ENCODE results near the gene KRTAP12-3.

KRTAP12-3 gene

GRCh38 chr21:44664691-44665090, 7.0 kb downstream of the KRTAP12-3 start:
- TF ChIP-seq CREB1 (IDR thresholded peaks at IDR 0.05; ENCODE audit: low read depth): no peak
- no peak for TF ChIP-seq TCF12 (IDR thresholded peaks at IDR 0.05; ENCODE audit: low read depth)
- no peak for TF ChIP-seq USF1 (IDR thresholded peaks at IDR 0.05)
- TF ChIP-seq EGR1 (IDR thresholded peaks at IDR 0.05): no peak
- no peak for TF ChIP-seq FOXM1 (IDR thresholded peaks at IDR 0.05; ENCODE audit: borderline replicate concordance, low read depth)
- TF ChIP-seq TEAD4 (IDR thresholded peaks at IDR 0.05): no peak
- no peak for TF ChIP-seq CEBPB (IDR thresholded peaks at IDR 0.05)
- no peak for TF ChIP-seq RAD21 (IDR thresholded peaks at IDR 0.05; ENCODE audit: low read depth)
- no peak for TF ChIP-seq EP300 (IDR thresholded peaks at IDR 0.05; ENCODE audit: borderline replicate concordance)
- no peak for TF ChIP-seq ZBTB7A (IDR thresholded peaks at IDR 0.05; ENCODE audit: low read depth)
- no peak for TF ChIP-seq TAF1 (IDR thresholded peaks at IDR 0.05; ENCODE audit: low read depth)

- TF ChIP-seq NFIC (IDR thresholded peaks at IDR 0.05): no peak
- no peak for TF ChIP-seq CREB1 (IDR thresholded peaks at IDR 0.05; ENCODE audit: low read depth)
- TF ChIP-seq ZBTB7A (IDR thresholded peaks at IDR 0.05; ENCODE audit: low read depth): no peak
- TF ChIP-seq YY1 (IDR thresholded peaks at IDR 0.05; ENCODE audit: low read depth): no peak
- TF ChIP-seq TAF1 (IDR thresholded peaks at IDR 0.05; ENCODE audit: low read depth): no peak
Measured at GRCh38 chr21:44666401-44667320, 8.9 kb downstream of the KRTAP12-3 start, which contains the start of gene KRTAP12-2. Gene KRTAP12-2, minus strand, starts transcription at chr21:44666927. Its CDS starts 41 bp downstream, at chr21:44666886.

- TF ChIP-seq NFIC (IDR thresholded peaks at IDR 0.05): no peak
Measured at GRCh38 chr21:44667612-44668011, 9.9 kb downstream of the KRTAP12-3 start.

- no peak for TF ChIP-seq FOXM1 (IDR thresholded peaks at IDR 0.05; ENCODE audit: borderline replicate concordance, low read depth)
- no peak for TF ChIP-seq CREB1 (IDR thresholded peaks at IDR 0.05; ENCODE audit: low read depth)
- TF ChIP-seq EGR1 (IDR thresholded peaks at IDR 0.05): no peak
- no peak for TF ChIP-seq USF1 (IDR thresholded peaks at IDR 0.05)
- no peak for TF ChIP-seq TCF12 (IDR thresholded peaks at IDR 0.05; ENCODE audit: low read depth)
- TF ChIP-seq CEBPB (IDR thresholded peaks at IDR 0.05): no peak
- no peak for TF ChIP-seq TAF1 (IDR thresholded peaks at IDR 0.05; ENCODE audit: low read depth)
- TF ChIP-seq NFIC (IDR thresholded peaks at IDR 0.05): no peak
Measured at GRCh38 chr21:44670642-44671432, 13.1 kb downstream of the KRTAP12-3 start.

GRCh38 chr21:44671911-44672310, 14.2 kb downstream of the KRTAP12-3 start:
- no peak for TF ChIP-seq YY1 (IDR thresholded peaks at IDR 0.05; ENCODE audit: low read depth)
- TF ChIP-seq CREB1 (IDR thresholded peaks at IDR 0.05; ENCODE audit: low read depth): no peak
- no peak for TF ChIP-seq FOXM1 (IDR thresholded peaks at IDR 0.05; ENCODE audit: borderline replicate concordance, low read depth)
- no peak for TF ChIP-seq EP300 (IDR thresholded peaks at IDR 0.05; ENCODE audit: borderline replicate concordance)
- TF ChIP-seq EGR1 (IDR thresholded peaks at IDR 0.05): no peak
- TF ChIP-seq TAF1 (IDR thresholded peaks at IDR 0.05; ENCODE audit: low read depth): no peak
- TF ChIP-seq NFIC (IDR thresholded peaks at IDR 0.05): no peak
- TF ChIP-seq USF1 (IDR thresholded peaks at IDR 0.05): no peak
- no peak for TF ChIP-seq CEBPB (IDR thresholded peaks at IDR 0.05)
- no peak for TF ChIP-seq MAX (IDR thresholded peaks at IDR 0.05)
- no peak for TF ChIP-seq TEAD4 (IDR thresholded peaks at IDR 0.05)
- no peak for TF ChIP-seq REST (IDR thresholded peaks at IDR 0.05; ENCODE audit: low read depth)
- no peak for TF ChIP-seq TCF12 (IDR thresholded peaks at IDR 0.05; ENCODE audit: low read depth)
- no peak for TF ChIP-seq RAD21 (IDR thresholded peaks at IDR 0.05; ENCODE audit: low read depth)
- no peak for TF ChIP-seq ZBTB7A (IDR thresholded peaks at IDR 0.05; ENCODE audit: low read depth)

GRCh38 chr21:44677881-44678280, 20.1 kb downstream of the KRTAP12-3 start:
- TF ChIP-seq FOXM1 (IDR thresholded peaks at IDR 0.05; ENCODE audit: borderline replicate concordance, low read depth) (no peak), USF1 (IDR thresholded peaks at IDR 0.05) (no peak), TCF12 (IDR thresholded peaks at IDR 0.05; ENCODE audit: low read depth) (no peak), MAX (IDR thresholded peaks at IDR 0.05) (no peak), EGR1 (IDR thresholded peaks at IDR 0.05) (no peak)

Measured in Ishikawa (cell line).